SJCRH30 (cell line): Measurements from ENCODE around the gene GRK3. TPM values are rescaled to one million over a fixed set of nuclear protein-coding genes. Genes with fewer than 3 reads are reported as not detected.
"Not testable (repeated sequence)": the region's sequence is repeated elsewhere in the genome, so short reads cannot be mapped to it uniquely, and the experiment has no call there.

Experiments
- DNase-seq, 2 experiments: peaks; one replicate each; pipeline ENCODE4 v3.0.0-alpha.2; 2015 to 2020
- H3K27ac ChIP-seq: fragments of 250-450 bp; sonication (Bioruptor Pico); 2 replicates; pipeline ENCODE4 v1.5.1; 2020; ENCODE audit warnings: mild to moderate bottlenecking, moderate library complexity
- H3K27me3 ChIP-seq: fragments of 250-450 bp; sonication (Bioruptor Pico); 2 replicates; pipeline ENCODE4 v1.5.1; 2020; ENCODE audit warnings: mild to moderate bottlenecking, moderate library complexity
- H3K36me3 ChIP-seq: fragments of 250-450 bp; sonication (Bioruptor Pico); 2 replicates; pipeline ENCODE4 v1.5.1; 2020; ENCODE audit warnings: mild to moderate bottlenecking, moderate library complexity
- H3K4me1 ChIP-seq: fragments of 250-450 bp; sonication (Bioruptor Pico); 2 replicates; pipeline ENCODE4 v1.5.1; 2020; ENCODE audit warnings: mild to moderate bottlenecking, moderate library complexity
- H3K4me3 ChIP-seq: fragments of 250-450 bp; sonication (Bioruptor Pico); 2 replicates; pipeline ENCODE4 v1.5.1; 2020; ENCODE audit warnings: mild to moderate bottlenecking, moderate library complexity
- H3K9me3 ChIP-seq: fragments of 250-450 bp; sonication (Bioruptor Pico); replicated peaks from 2 replicates; pipeline ENCODE4 v1.5.1; 2020; ENCODE audit warnings: mild to moderate bottlenecking, moderate library complexity
- total RNA-seq: library from RNA; depleted of rRNA; stranded (reverse); fragments of >200 nt; shearing (Covaris generic); gene quantifications from 2 replicates; pipeline ENCODE4 v1.2.3, GENCODE V29; 2014

GRK3 gene
- total RNA-seq, 1 experiment from 2014 or later: 45.6 TPM

GRCh38 chr22:25542720-25543402, 21.6 kb upstream of the GRK3 start:
- DNase-seq: no peak
- Histone ChIP-seq H3K4me3 (no peak overlapping the region), H3K4me1 (peaks cover 9% of the 10 kb centered on the region), H3K9me3 (no peaks in the 10 kb centered on the region), H3K27me3 (no peaks in the 10 kb centered on the region), H3K27ac (no peak overlapping the region), H3K36me3 (no peaks in the 10 kb centered on the region)

GRCh38 chr22:25545146-25545545, 19.3 kb upstream of the GRK3 start:
- Histone ChIP-seq H3K4me1 (peaks cover 21% of the 10 kb centered on the region), H3K36me3 (no peaks in the 10 kb centered on the region), H3K27ac (no peak overlapping the region), H3K9me3 (0 out of 2 replicates have a peak, but pooled peaks cover 3% of the 10 kb centered on the region), H3K27me3 (no peaks in the 10 kb centered on the region), H3K4me3 (no peak overlapping the region)
- no peak for DNase-seq

- no peak overlapping the region for H3K4me3 ChIP-seq
- H3K4me1 ChIP-seq: peaks cover 21% of the 10 kb centered on the region
- no peak overlapping the region for H3K27ac ChIP-seq
- no peaks in the 10 kb centered on the region for H3K36me3 ChIP-seq
- DNase-seq: no peak
- no peaks in the 10 kb centered on the region for H3K27me3 ChIP-seq
- 0 out of 2 replicates have a peak, but pooled peaks cover 3% of the 10 kb centered on the region for H3K9me3 ChIP-seq
These were observed 18.8 kb upstream of the GRK3 start for GRCh38 chr22:25545672-25546071.

- 0 out of 2 replicates have a peak, but pooled peaks cover 3% of the 10 kb centered on the region for H3K9me3 ChIP-seq
- DNase-seq: no peak
- H3K36me3 ChIP-seq: no peaks in the 10 kb centered on the region
- peaks cover 21% of the 10 kb centered on the region for H3K4me1 ChIP-seq
- H3K27me3 ChIP-seq: no peaks in the 10 kb centered on the region
- no peak overlapping the region for H3K4me3 ChIP-seq
- H3K27ac ChIP-seq: no peak overlapping the region
These were observed 18.2 kb upstream of the GRK3 start for GRCh38 chr22:25546242-25546641.

DNA sequence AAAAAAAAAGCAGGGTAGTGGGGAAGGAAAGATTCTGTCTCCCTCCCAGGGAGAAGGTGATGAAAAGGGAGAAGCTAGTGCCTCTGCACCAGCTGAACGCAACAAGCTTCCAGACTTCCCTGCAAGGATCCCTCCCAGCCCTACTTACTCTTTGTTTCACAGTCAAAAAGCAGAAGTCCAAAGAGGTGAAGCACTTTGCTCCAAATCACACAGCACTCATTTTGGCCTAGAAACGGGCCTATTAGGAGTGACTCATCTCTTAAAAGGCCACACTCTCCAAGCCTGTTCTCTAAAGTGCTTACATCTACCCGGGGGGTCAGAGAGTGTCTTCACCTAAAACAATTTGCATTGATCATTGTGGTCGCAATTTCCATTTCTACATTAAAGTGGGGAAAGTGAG, 17.7 kb upstream of the GRK3 start:
- H3K4me1 ChIP-seq: peaks cover 21% of the 10 kb centered on the region

DNA sequence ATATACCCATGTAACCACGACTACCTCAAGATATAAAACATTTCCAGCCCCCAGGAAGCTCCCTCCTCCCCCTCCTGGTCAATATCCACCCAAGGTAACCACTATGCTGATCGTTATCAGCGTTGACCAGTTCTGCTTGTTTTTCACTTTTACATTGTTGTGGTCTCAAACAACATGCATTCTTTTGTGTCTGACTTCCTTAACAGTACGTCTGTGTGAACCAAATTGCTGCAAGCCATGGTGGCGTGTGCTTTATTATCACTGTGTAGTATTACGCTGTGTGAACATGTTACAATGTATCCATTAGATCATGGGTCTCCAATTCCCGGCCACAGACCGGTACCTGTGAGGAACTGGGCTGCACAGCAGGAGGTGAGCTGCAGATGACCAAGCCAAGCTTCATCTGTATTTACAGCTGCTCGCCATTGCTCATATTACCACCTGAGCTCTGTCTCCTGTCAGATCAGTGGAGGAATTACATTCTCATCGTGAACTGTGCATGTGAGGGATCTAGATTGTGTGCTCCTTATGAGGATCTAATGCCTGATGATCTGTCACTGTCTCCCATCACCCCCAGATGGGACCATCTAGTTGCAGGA, 15.5 kb upstream of the GRK3 start:
- Histone ChIP-seq H3K36me3 (no peaks in the 10 kb centered on the region), H3K9me3 (0 out of 2 replicates have a peak, but pooled peaks cover 3% of the 10 kb centered on the region), H3K27me3 (no peaks in the 10 kb centered on the region), H3K4me3 (no peak overlapping the region), H3K27ac (no peak overlapping the region), H3K4me1 (peaks cover 17% of the 10 kb centered on the region)
- DNase-seq: peak; percentile 62 to 72

More for the DNA sequence above, 17.7 kb upstream of the GRK3 start:
- Histone ChIP-seq H3K27me3 (no peaks in the 10 kb centered on the region), H3K9me3 (0 out of 2 replicates have a peak, but pooled peaks cover 3% of the 10 kb centered on the region), H3K36me3 (no peaks in the 10 kb centered on the region), H3K27ac (no peak overlapping the region), H3K4me3 (no peak overlapping the region)
- no peak for DNase-seq

- no peaks in the 10 kb centered on the region for H3K36me3 ChIP-seq
- no peaks in the 10 kb centered on the region for H3K27me3 ChIP-seq
- peaks cover 25% of the 10 kb centered on the region for H3K4me1 ChIP-seq
- DNase-seq: peak in 1 of 2 experiments; percentile 46
- no peak overlapping the region for H3K4me3 ChIP-seq
- no peak overlapping the region for H3K27ac ChIP-seq
- 0 out of 2 replicates have a peak, but pooled peaks cover 3% of the 10 kb centered on the region for H3K9me3 ChIP-seq
These were observed 13.1 kb upstream of the GRK3 start for GRCh38 chr22:25551396-25551795.

DNA sequence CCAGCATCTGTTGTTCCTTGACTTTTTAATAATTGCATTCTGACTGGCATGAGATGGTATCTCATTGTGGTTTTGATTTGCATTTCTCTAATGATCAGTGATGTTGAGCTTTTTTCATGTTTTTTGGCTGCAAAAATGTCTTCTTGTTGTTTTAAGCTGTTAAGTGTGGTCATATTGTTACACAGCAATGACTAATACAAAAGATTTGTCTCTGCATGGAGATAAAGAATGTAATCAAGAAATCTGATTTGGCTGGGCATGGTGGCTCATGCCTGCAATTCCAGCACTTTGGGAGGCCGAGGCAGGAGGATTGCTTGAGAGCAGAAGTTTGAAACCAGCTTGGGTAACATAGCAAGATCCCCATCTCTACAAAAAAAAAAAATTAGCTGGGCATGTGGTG, 12.1 kb upstream of the GRK3 start:
- not testable (repeated sequence) for DNase-seq, H3K27me3 ChIP-seq, H3K9me3 ChIP-seq, H3K27ac ChIP-seq, H3K4me3 ChIP-seq, H3K36me3 ChIP-seq
- H3K4me1 ChIP-seq: peaks cover 27% of the 10 kb centered on the region

- Histone ChIP-seq H3K27ac (no peak overlapping the region), H3K9me3 (0 out of 2 replicates have a peak, but pooled peaks cover 3% of the 10 kb centered on the region), H3K4me1 (peaks cover 27% of the 10 kb centered on the region), H3K36me3 (no peaks in the 10 kb centered on the region), H3K4me3 (no peak overlapping the region), H3K27me3 (no peaks in the 10 kb centered on the region)
- no peak for DNase-seq
These were observed 11.3 kb upstream of the GRK3 start for GRCh38 chr22:25553131-25553530.

DNA sequence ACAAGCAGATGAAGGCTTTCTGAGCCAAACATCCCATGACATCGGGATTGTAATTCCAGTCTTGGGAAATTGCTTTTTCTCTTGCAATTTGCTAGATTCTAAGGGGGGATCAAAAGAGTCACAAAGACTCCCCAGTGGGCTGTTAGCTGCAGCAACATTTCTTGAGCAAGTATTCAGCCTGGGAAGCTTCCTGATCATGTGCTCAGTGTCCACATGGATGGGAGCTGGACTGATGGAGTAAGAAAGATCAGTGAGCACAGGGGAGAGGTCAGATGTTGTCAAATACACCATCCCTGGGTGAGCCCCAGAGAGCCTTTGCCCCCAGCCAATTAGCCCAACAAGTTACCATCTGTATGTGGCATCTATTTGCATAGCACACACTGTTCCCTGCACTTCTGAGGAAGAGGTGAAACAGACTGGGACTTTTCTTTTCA, 10.2 kb upstream of the GRK3 start:
- H3K9me3 ChIP-seq: 0 out of 2 replicates have a peak, but pooled peaks cover 3% of the 10 kb centered on the region
- no peaks in the 10 kb centered on the region for H3K27me3 ChIP-seq
- no peak for DNase-seq

GRCh38 chr22:25554689-25555088, 9.8 kb upstream of the GRK3 start:
- Histone ChIP-seq H3K36me3 (no peaks in the 10 kb centered on the region), H3K9me3 (0 out of 2 replicates have a peak, but pooled peaks cover under 1% of the 10 kb centered on the region), H3K4me3 (no peak overlapping the region), H3K4me1 (peaks cover 16% of the 10 kb centered on the region), H3K27me3 (no peaks in the 10 kb centered on the region), H3K27ac (no peak overlapping the region)
- no peak for DNase-seq

More for the DNA sequence above, 10.2 kb upstream of the GRK3 start:
- Histone ChIP-seq H3K36me3 (no peaks in the 10 kb centered on the region), H3K4me1 (peaks cover 21% of the 10 kb centered on the region), H3K27ac (no peak overlapping the region), H3K4me3 (no peak overlapping the region)

DNA sequence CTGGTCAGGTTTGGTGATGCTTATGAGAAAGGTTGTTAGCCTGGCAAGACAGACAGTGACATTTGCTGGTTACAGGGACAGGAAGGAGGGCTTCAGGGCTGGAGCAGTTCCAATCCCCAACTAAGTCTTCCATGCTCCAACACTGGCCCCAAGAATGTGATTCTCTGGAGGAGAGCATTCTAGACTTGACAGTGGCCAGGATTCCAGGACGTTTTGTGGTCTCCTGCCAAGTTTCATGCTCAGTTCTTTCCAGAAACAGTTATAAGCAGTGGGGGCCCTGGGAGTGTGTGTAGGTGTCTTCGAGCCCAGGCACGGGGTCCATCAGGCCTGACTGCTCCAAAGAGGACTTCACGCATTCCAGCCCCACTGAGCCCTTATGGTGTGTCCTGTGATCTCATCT, 8.9 kb upstream of the GRK3 start:
- Histone ChIP-seq H3K9me3 (no peaks in the 10 kb centered on the region), H3K4me1 (peaks cover 14% of the 10 kb centered on the region), H3K27me3 (no peaks in the 10 kb centered on the region), H3K36me3 (no peaks in the 10 kb centered on the region), H3K27ac (no peak overlapping the region; the same call in 1 of the 2 replicates), H3K4me3 (no peak overlapping the region)
- DNase-seq: peak; percentile 69 to 76

GRCh38 chr22:25557218-25557617, 7.3 kb upstream of the GRK3 start:
- Histone ChIP-seq H3K4me1 (peaks cover 14% of the 10 kb centered on the region), H3K27ac (no peak overlapping the region)
- DNase-seq: no peak

DNA sequence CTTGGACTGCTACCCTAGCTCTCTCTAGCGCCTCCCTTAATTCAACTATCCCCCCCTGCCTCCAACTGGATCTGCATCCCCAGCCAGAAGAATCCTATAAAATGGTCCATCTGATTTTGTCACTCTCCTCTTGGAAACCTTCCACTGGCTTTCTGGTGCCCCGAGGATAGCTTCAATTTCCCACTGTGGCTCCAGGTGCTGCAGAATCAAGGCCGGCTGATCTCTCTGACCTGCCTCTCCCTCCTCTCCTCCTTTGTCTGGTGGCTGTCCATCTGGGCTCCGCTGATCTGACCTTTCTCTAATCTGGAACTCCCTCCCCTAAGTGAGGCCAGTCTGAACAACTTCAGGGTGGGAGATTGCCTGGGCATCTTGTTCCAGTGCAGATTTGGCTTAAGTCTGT, 6.1 kb upstream of the GRK3 start:
- Histone ChIP-seq H3K9me3 (no peaks in the 10 kb centered on the region), H3K27ac (no peak overlapping the region), H3K4me3 (no peak overlapping the region), H3K36me3 (no peaks in the 10 kb centered on the region), H3K27me3 (no peaks in the 10 kb centered on the region), H3K4me1 (peaks cover 14% of the 10 kb centered on the region)
- DNase-seq: no peak

More at GRCh38 chr22:25557218-25557617, 7.3 kb upstream of the GRK3 start:
- Histone ChIP-seq H3K27me3 (no peaks in the 10 kb centered on the region), H3K4me3 (no peak overlapping the region), H3K36me3 (no peaks in the 10 kb centered on the region), H3K9me3 (no peaks in the 10 kb centered on the region)

GRCh38 chr22:25559910-25560309, 4.6 kb upstream of the GRK3 start:
- not testable (repeated sequence) for H3K27me3 ChIP-seq, H3K27ac ChIP-seq, DNase-seq, H3K36me3 ChIP-seq, H3K9me3 ChIP-seq, H3K4me3 ChIP-seq
- peaks cover 13% of the 10 kb centered on the region for H3K4me1 ChIP-seq
